Thyroid gland (tissue), 4 donors: ENCODE data around the gene SCLY. TPM values are rescaled to one million over a fixed set of nuclear protein-coding genes. Genes with fewer than 3 reads are reported as not detected.

Experiments
- DNase-seq, 2 donors: peaks; one replicate each; pipeline ENCODE4 v3.0.0-alpha.2; 2019
- H3K27ac ChIP-seq, 3 donors: fragments of 200-600 bp; sonication (generic); 1 replicate in 2 of 3; 2 replicates in 1 of 3; pipeline ENCODE4 v1.5.1; 2016 to 2019; ENCODE audit warnings: mild to moderate bottlenecking in 1 of 3, moderate library complexity in 1 of 3
- H3K27me3 ChIP-seq: fragments of 200-600 bp; sonication (generic); one replicate; pipeline ENCODE4 v1.5.1; 2019
- H3K36me3 ChIP-seq, 2 donors: fragments of 200-600 bp; sonication (generic); one replicate each; pipeline ENCODE4 v1.5.1; 2016 to 2019
- H3K4me1 ChIP-seq, 2 donors: fragments of 200-600 bp; sonication (generic); one replicate each; pipeline ENCODE4 v1.5.1; 2017 to 2019
- H3K4me3 ChIP-seq, 3 donors: fragments of 200-600 bp; sonication (generic); replicated peaks in 1 of 3; 1 replicate in 2 of 3; 2 replicates in 1 of 3; pipeline ENCODE4 v1.5.1; 2016; ENCODE audit warnings: mild to moderate bottlenecking in 1 of 3
- H3K9me3 ChIP-seq: fragments of 200-600 bp; sonication (generic); one replicate; pipeline ENCODE4 v1.5.1; 2017
- POLR2A ChIP-seq, 2 donors: fragments of 450-650 bp; IDR thresholded peaks; one replicate each; pipeline ENCODE4 v1.6.1; 2017; ENCODE audit warnings: antibody characterized with exemption in 2 of 2, mild to moderate bottlenecking in 2 of 2, moderate library complexity in 1 of 2
- WGBS, 2 donors: methylation state at CpG; one replicate each; pipeline ENCODE4 v1.1.5; 2017; 5-methylcytosine and 5-hydroxymethylcytosine counted together
- intact Hi-C: fragments of 100-400 bp; cut with DNase I; formaldehyde crosslinking; loops from one replicate; pipeline ENCODE4 v1.15.1; 2023
- total RNA-seq, 4 donors: library from RNA; depleted of rRNA; stranded (reverse); fragments of >200 nt; gene quantifications; one replicate each; pipeline ENCODE4 v1.2.3, GENCODE V29; 2016
- TF ChIP-seq, protein P1 (sequence below), 6 experiments: fragments of 200-600 bp in 3 of 6; fragments of 450-650 bp in 3 of 6; sonication (generic) in 3 of 6; IDR thresholded peaks; one replicate each; pipeline ENCODE4 v1.5.1; 2016 to 2019; ENCODE audit warnings: antibody characterized with exemption in 6 of 6, mild to moderate bottlenecking in 2 of 6, inconsistent platforms in 1 of 6, moderate library complexity in 1 of 6

The SCLY gene
- total RNA-seq, 4 donors from 2014 or later, result 21.8 to 48.2 (median 31.0) TPM

DNA sequence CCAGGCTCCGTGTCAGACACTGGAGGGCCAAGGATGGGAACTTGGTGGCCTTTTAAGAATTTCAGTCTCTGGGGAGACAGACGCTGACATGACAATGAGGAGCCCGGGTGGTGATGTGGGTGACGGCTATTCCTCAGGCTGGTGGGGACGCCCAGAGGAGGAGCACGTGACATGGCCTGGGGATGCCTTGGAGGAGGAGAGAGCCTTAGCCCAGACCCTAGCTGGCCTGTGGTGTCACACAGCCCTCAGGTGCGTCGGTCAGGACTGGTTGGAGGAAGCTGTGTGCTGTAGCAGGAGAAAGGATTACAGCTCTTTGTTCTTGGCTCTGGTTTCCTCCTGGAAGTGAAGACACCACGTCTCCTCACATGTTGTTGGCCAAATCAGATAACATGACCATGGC, 40.0 kb upstream of the SCLY start:
- Histone ChIP-seq H3K36me3 (no peaks in the 10 kb centered on the region), H3K27ac (no peak overlapping the region), H3K27me3 (no peaks in the 10 kb centered on the region), H3K4me1 (peaks cover 35 to 50% of the 10 kb centered on the region in 2 donors), H3K9me3 (no peaks in the 10 kb centered on the region), H3K4me3 (no peak overlapping the region)
- 95 to 96% methylated on average over 9 of the region's 9 CpGs for WGBS, 2 donors
- no peak for DNase-seq
- TF ChIP-seq, protein P1, sequence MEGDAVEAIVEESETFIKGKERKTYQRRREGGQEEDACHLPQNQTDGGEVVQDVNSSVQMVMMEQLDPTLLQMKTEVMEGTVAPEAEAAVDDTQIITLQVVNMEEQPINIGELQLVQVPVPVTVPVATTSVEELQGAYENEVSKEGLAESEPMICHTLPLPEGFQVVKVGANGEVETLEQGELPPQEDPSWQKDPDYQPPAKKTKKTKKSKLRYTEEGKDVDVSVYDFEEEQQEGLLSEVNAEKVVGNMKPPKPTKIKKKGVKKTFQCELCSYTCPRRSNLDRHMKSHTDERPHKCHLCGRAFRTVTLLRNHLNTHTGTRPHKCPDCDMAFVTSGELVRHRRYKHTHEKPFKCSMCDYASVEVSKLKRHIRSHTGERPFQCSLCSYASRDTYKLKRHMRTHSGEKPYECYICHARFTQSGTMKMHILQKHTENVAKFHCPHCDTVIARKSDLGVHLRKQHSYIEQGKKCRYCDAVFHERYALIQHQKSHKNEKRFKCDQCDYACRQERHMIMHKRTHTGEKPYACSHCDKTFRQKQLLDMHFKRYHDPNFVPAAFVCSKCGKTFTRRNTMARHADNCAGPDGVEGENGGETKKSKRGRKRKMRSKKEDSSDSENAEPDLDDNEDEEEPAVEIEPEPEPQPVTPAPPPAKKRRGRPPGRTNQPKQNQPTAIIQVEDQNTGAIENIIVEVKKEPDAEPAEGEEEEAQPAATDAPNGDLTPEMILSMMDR (IDR thresholded peaks at IDR 0.05), result no peak
- TF ChIP-seq POLR2A (IDR thresholded peaks at IDR 0.05), result no peak
- intact Hi-C loops, result no loop called here

DNA sequence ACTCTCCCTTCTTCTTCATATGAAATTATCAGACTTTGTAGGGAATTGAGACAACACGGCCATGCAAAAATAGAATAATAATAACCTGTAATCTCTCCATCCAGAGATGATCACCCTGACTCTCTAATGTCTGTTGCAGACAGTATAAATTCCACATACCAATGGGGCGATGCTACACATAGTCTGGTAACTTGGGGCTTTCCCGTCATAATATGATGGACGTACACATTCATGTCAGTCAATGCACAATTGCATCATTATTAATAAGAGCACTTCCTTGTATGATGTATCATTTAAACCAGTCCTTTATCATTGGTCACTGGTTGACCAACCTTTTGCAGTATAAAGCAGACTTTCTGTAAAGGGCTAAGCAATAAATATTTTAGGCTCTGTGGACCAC, 39.5 kb upstream of the SCLY start:
- Histone ChIP-seq H3K9me3 (no peaks in the 10 kb centered on the region), H3K27me3 (no peaks in the 10 kb centered on the region), H3K27ac (no peak overlapping the region), H3K4me3 (no peak overlapping the region), H3K4me1 (peaks cover 35 to 48% of the 10 kb centered on the region in 2 donors), H3K36me3 (no peaks in the 10 kb centered on the region)
- 97% methylated on average over 4 of the region's 4 CpGs for WGBS, 2 donors
- no peak for DNase-seq
- intact Hi-C loops, result no loop called here
- TF ChIP-seq POLR2A (IDR thresholded peaks at IDR 0.05), result no peak
- TF ChIP-seq, protein P1 (IDR thresholded peaks at IDR 0.05), result no peak

DNA sequence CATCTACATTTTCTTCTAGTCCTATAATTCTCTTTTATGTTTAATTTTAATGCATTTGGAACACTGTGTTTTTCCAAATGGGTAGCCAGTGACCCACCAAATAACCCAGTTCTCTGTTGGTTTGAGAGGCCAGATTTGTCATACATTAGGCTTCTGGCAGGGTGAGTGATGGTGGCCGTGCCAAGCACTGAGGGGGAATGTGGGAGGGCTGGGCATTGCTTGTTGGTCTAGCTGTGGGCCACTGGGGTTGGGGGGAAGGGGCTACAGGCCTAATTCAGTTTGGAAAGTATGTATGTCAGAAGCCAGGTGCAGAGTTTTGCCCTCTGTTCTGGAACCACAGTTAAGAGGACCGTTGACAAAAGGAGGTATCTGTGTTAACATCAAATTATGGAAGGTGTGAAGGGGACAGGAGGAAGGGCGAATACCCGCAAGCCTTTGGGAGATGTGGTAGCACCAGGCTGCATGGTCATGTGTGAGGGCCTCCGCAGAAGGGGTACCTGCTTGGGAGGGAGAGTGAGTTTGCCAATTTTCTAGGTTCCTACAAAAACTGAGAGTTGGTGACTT, 38.1 kb upstream of the SCLY start:
- Histone ChIP-seq H3K36me3 (no peaks in the 10 kb centered on the region), H3K27me3 (no peaks in the 10 kb centered on the region)

DNA sequence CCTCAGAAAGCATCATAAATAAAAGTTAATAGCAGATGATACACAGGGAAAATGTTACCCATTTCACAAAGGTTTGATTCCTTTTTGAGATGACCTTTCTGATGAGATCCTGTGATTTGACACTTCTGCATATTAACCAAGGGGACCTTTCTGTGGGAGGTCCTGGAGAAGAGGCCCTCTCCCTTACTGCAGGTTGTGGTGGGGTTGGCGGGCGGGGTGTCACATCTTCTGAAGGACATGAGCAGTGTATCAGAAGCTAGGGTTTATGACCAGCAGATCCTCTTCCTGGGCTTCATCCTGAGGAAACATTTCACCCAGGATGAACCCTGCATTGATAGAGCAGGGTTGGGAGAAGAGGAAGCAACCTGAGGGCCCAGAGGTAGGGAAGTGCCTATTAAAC, 37.2 kb upstream of the SCLY start:
- no peak overlapping the region for H3K4me3 ChIP-seq
- intact Hi-C loops, result no loop called here
- H3K27ac ChIP-seq, result no peak overlapping the region
- H3K27me3 ChIP-seq, result no peaks in the 10 kb centered on the region
- no peak for DNase-seq
- H3K4me1 ChIP-seq, result peaks cover 29 to 36% of the 10 kb centered on the region in 2 donors
- H3K36me3 ChIP-seq, result no peaks in the 10 kb centered on the region
- TF ChIP-seq, protein P1 (IDR thresholded peaks at IDR 0.05), result no peak
- no peak for TF ChIP-seq POLR2A (IDR thresholded peaks at IDR 0.05)
- 95 to 98% methylated on average over 2 of the region's 2 CpGs for WGBS, 2 donors
- H3K9me3 ChIP-seq, result no peaks in the 10 kb centered on the region

More for the DNA sequence above, 38.1 kb upstream of the SCLY start:
- H3K9me3 ChIP-seq, result no peaks in the 10 kb centered on the region
- H3K27ac ChIP-seq, result no peak overlapping the region
- intact Hi-C loops, result no loop called here
- 85 to 87% methylated on average over 5 of the region's 5 CpGs for WGBS, 2 donors
- H3K4me3 ChIP-seq, result no peak overlapping the region
- H3K4me1 ChIP-seq, result peaks cover 36 to 46% of the 10 kb centered on the region in 2 donors
- no peak for TF ChIP-seq POLR2A (IDR thresholded peaks at IDR 0.05)
- TF ChIP-seq, protein P1 (IDR thresholded peaks at IDR 0.05), result no peak
- DNase-seq, result no peak

DNA sequence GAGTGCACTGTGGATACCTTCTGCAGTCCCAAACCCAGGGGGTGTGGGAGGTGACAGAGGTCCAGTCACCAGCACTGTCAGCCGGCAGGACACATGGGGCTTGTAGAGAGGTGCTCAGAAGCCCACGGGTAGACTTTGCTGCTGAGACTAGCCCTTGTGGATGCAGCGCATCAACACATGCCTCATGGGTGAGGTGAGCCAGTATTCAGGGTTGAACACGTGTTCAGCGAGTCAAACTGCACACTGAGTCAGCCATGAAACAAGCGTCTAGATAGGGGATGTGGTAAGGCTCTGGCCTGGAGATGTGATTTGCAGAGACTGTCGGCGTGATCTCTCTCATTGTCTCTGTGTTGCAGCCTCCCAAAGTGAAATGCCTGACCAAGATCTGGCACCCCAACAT, 35.8 kb upstream of the SCLY start:
- DNase-seq, result peak; percentile 12 to 37
- Histone ChIP-seq H3K27ac (peak overlapping the region; percentile 85 to 87 (median 86)), H3K27me3 (no peaks in the 10 kb centered on the region), H3K9me3 (no peaks in the 10 kb centered on the region), H3K4me1 (peaks cover 24 to 29% of the 10 kb centered on the region in 2 donors), H3K4me3 (no peak overlapping the region), H3K36me3 (peaks cover under 1 to 2% of the 10 kb centered on the region in 2 donors)
- TF ChIP-seq POLR2A (IDR thresholded peaks at IDR 0.05), result no peak
- TF ChIP-seq, protein P1 (IDR thresholded peaks at IDR 0.05), result no peak
- WGBS, 2 donors, result 92 to 95% methylated on average over 2 to 8 of the region's 8 CpGs
- intact Hi-C loops, result no loop called here
